Stimulated activated memory B cell treated with anti-CD40 and anti-IgM and Interleukin-4, amounts not matched to agents 10 μg/mL and 1 μg/mL and 100 μg/mL, for 72 hours (primary cell): ENCODE results near the gene ZNF549.
"Not testable (repeated sequence)": the region's sequence is repeated elsewhere in the genome, so short reads cannot be mapped to it uniquely, and the experiment has no call there.

Source experiments
- ATAC-seq: fragments of 150-1000 bp; cut with Tn5 transposase; 2 replicates; pipeline ENCODE4 v1.10.0; 2021
- H3K27ac Mint-ChIP-seq: one replicate; pipeline ENCODE4 v1.8.0; 2022; ENCODE audit warnings: mild to moderate bottlenecking, mixed read lengths
- H3K27me3 Mint-ChIP-seq: one replicate; pipeline ENCODE4 v1.8.0; 2022; ENCODE audit warnings: mixed read lengths
- H3K36me3 Mint-ChIP-seq: one replicate; pipeline ENCODE4 v1.8.0; 2022; ENCODE audit warnings: mixed read lengths
- H3K4me1 Mint-ChIP-seq: one replicate; pipeline ENCODE4 v1.8.0; 2022; ENCODE audit warnings: mixed read lengths
- H3K4me3 Mint-ChIP-seq: one replicate; pipeline ENCODE4 v1.8.0; 2022; ENCODE audit warnings: mild to moderate bottlenecking, moderate library complexity, mixed read lengths
- H3K9me3 Mint-ChIP-seq: one replicate; pipeline ENCODE4 v1.8.0; 2022; ENCODE audit warnings: mixed read lengths

Gene ZNF549

DNA sequence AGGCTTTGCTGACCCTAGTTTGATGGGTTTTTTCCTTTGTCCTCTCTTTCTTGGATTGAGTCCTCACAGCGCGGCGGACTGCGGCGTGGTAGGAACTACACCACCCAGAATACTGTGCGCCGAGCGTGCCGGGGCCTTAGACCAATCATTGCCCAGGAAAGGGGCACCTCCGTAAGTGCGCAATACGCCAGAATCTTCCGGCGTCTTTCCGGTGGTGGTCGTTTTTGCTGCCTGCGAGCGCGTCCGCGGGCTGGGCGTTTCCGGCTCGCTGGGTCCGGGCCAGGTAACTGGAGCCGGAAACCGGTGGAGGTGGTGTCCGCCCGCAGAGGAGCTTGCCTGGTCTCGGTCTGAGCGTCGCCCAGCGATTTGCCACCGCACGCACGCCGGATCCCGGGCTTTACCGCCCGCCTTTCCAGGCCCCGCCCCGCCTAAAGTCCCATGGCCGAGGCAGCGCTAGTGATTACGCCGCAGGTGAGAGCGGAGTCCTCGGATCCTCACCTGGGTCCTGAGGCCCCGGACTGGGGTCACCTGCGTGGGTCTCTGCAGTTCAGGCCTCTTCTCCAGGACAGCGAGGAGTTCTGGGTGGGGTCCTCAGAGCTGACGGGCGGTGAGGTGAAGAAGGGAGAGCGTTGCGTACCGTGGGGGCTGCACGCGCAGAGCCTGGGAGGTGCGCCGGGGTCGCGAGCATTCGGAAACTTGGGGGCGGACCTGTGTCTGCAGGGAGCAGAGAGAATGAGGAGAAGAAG lies at the start of gene ZNF549:
Gene ZNF549, plus strand, starts transcription at position 221 of the 746 bp plus-strand sequence. Its CDS starts 218 bp downstream, at position 439.
- no peaks in the 10 kb centered on the region for H3K27me3 Mint-ChIP-seq
- H3K36me3 Mint-ChIP-seq: peaks cover 44% of the 10 kb centered on the region
- peak within 1 kb of the TSS; percentile 97 for H3K27ac Mint-ChIP-seq
- peak within 1 kb of the TSS; percentile 97 for H3K4me3 Mint-ChIP-seq
- ATAC-seq: peak; percentile 100
- H3K9me3 Mint-ChIP-seq: peaks cover 10% of the 10 kb centered on the region
- peaks cover 25% of the 10 kb centered on the region for H3K4me1 Mint-ChIP-seq

DNA sequence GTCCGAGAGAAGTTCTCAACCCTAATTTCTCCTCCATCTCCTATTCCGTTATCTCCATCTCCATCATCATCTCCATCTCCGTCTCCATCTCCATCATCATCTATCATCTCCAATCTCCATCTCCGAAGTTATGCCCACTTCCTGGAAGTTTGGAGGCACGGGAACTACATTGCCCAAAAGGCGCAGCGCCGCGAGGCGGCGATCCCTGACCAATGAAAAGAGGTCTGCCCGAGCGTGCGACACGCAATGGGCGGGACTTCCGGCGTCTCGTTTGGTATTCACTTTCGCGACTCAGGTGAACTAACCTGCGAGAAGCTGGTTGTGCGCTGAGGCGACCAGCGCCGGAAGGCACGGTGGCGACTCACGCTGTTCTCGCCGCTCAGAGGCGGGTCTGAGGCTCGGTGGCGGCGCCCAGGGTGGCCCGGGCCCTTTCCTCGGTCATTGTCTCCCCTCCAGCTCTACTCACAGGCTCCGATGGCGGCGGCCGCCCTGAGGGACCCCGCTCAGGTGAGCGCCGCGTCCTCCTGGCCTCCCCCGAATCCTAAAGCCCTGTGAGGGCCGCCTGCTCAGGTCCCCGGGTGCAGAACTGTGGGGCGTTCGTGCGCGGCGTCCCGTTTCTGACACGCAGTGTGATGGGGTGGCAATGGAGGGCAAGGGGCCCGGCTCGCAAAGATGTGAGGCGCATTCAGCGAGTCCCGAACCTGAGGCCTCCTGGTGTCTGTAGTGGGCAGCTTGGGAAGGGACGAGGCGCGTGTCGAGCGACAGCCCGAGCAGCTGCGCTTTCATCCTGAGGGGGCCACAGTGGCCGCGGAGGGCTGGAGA lies 39.5 kb upstream of the ZNF549 start, which contains the start of gene ZNF419:
Gene ZNF419, plus strand, starts transcription at position 274 of the 822 bp plus-strand sequence. Its CDS starts 201 bp downstream, at position 475.
- Mint-ChIP-seq H3K4me1 (peaks cover 17% of the 10 kb centered on the region), H3K27ac (peak within 1 kb of the TSS; percentile 57), H3K4me3 (peak within 1 kb of the TSS; percentile 73), H3K36me3 (peaks cover 35% of the 10 kb centered on the region), H3K9me3 (peaks cover 22% of the 10 kb centered on the region)
- H3K27me3 Mint-ChIP-seq: not testable (repeated sequence)
- peak; percentile 99 for ATAC-seq

DNA sequence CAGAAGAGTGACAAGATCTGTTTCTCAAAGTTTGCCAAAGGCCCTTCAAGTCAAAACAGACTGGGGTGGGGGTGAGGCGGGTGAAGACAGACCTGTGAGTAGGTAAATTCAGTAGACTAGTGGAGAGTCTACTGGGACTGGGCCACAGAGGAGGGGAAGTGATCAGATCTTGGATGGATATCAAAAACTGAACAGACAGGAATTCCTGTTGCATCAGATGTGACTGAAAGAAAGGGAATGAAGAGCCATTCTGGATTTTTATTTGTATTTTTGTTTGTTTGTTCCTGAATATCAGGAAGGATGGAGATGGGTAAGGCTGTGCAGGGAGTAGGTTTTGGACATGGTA lies 38.9 kb upstream of the ZNF549 start:
- not testable (repeated sequence) for ATAC-seq, H3K27me3 Mint-ChIP-seq
- Mint-ChIP-seq H3K4me3 (peak overlapping the region; percentile 60), H3K27ac (peak overlapping the region; percentile 57), H3K4me1 (peaks cover 17% of the 10 kb centered on the region), H3K36me3 (peaks cover 41% of the 10 kb centered on the region), H3K9me3 (peaks cover 25% of the 10 kb centered on the region)

DNA sequence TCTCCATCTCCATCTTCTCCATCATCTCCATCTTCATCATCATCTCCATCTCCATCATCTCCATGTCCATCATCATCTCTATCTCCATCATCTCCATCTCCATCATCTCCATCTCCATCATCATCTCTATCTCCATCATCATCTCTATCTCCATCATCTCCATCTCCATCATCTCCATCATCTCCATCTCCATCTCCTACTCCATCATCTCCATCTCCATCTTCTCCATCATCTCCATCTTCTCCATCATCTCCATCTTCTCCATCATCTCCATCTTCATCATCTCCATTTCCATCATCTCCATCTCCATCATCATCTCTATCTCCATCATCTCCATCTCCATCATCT lies 27.9 kb upstream of the ZNF549 start:
- Mint-ChIP-seq H3K4me3 (peak overlapping the region; percentile 51), H3K36me3 (peaks cover 54% of the 10 kb centered on the region), H3K9me3 (peaks cover 26% of the 10 kb centered on the region), H3K27ac (peak overlapping the region; percentile 26), H3K4me1 (peaks cover 40% of the 10 kb centered on the region)
- H3K27me3 Mint-ChIP-seq, ATAC-seq: not testable (repeated sequence)

DNA sequence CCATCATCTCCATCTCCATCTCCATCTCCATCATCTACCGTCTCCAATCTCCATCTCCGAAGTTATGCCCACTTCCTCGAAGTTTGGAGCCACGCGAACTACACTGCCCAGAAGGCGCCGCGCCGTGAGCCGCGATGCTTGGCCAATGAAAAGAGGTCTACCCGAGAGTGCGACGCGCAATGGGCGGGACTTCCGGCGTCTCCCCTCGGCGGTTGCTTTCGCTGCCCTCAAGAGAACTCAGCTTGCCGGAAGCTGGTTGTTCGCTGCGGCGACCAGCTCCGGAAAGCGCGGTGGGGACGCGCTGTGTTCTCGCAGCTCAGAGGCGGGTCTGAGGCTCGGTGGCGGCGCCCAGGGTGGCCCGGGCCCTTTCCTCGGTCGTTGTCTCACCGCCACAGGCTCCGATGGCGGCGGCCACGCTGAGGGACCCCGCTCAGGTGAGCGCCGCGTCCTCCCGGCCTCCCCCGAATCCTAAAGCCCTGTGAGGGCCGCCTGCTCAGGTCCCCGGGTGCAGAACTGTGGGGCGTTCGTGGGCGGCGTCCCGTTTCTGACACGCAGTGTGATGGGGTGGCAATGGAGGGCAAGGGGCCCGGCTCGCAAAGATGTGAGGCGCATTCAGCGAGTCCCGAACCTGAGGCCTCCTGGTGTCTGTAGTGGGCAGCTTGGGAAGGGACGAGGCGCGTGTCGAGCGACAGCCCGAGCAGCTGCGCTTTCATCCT lies 27.3 kb upstream of the ZNF549 start, which contains the start of gene ZNF773:
Gene ZNF773, plus strand, starts transcription at position 259 of the 716 bp plus-strand sequence. Its CDS starts 143 bp downstream, at position 402.
- not testable (repeated sequence) for H3K27me3 Mint-ChIP-seq
- peak; percentile 100 for ATAC-seq
- H3K27ac Mint-ChIP-seq: peak within 1 kb of the TSS; percentile 26
- peaks cover 41% of the 10 kb centered on the region for H3K4me1 Mint-ChIP-seq
- H3K4me3 Mint-ChIP-seq: peak within 1 kb of the TSS; percentile 51
- H3K36me3 Mint-ChIP-seq: peaks cover 54% of the 10 kb centered on the region
- H3K9me3 Mint-ChIP-seq: peaks cover 25% of the 10 kb centered on the region

DNA sequence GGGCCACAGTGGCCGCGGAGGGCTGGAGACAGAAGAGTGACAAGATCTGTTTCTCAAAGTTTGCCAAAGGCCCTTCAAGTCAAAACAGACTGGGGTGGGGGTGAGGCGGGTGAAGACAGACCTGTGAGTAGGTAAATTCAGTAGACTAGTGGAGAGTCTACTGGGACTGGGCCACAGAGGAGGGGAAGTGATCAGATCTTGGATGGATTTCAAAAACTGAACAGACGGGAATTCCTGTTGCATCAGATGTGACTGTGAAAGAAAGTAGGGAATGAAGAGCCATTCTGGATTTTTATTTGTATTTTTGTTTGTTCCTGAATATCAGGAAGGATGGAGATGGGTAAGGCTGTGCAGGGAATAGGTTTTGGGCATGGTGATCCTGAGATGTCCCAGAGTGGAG lies 26.8 kb upstream of the ZNF549 start:
- H3K4me1 Mint-ChIP-seq: peaks cover 41% of the 10 kb centered on the region
- not testable (repeated sequence) for H3K27me3 Mint-ChIP-seq, ATAC-seq
- H3K27ac Mint-ChIP-seq: peak overlapping the region; percentile 26
- H3K9me3 Mint-ChIP-seq: peaks cover 25% of the 10 kb centered on the region
- peaks cover 55% of the 10 kb centered on the region for H3K36me3 Mint-ChIP-seq
- H3K4me3 Mint-ChIP-seq: peak overlapping the region; percentile 51

DNA sequence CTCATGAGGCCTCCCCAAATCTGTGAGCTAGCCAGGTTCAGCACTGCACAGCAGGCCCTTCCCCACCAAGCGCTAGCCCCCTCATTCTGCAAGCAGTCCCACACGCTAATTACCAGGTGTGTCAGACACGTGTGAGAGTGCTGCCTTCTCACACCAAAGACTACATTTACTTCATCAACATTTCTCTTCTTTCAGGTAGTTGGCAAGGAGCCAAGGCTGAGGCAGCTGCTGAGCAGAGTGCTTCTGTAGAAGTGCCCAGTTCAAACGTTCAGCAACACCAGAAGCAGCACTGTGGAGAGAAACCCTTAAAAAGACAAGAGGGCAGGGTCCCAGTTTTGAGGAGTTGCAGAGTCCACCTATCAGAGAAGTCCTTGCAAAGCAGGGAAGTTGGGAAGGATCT lies 21.0 kb upstream of the ZNF549 start:
- Mint-ChIP-seq H3K4me3 (no peak overlapping the region), H3K36me3 (peaks cover 91% of the 10 kb centered on the region), H3K9me3 (peaks cover 27% of the 10 kb centered on the region), H3K4me1 (peaks cover 23% of the 10 kb centered on the region), H3K27ac (no peak overlapping the region), H3K27me3 (no peaks in the 10 kb centered on the region)
- no peak for ATAC-seq

DNA sequence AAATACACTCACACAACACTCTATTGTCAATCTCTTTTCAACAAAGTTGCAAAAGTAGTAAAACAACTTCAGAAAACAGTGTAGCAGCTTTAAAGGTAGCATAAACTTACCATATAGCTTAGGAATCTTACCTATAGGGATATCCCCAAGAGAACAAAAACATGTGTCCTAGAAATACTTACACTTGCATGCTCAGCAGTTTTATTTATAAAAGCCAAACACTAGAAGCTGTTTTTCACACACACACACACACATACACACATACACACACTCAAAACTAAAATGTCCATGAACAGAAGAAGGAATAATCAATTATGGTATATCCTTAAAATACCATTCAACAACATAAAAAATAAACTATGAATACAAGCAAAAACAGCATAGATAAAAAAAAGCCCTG lies 15.7 kb upstream of the ZNF549 start:
- no peak for ATAC-seq
- no peak overlapping the region for H3K4me3 Mint-ChIP-seq
- H3K27me3 Mint-ChIP-seq: no peaks in the 10 kb centered on the region
- H3K27ac Mint-ChIP-seq: no peak overlapping the region
- peaks cover 88% of the 10 kb centered on the region for H3K36me3 Mint-ChIP-seq
- no peaks in the 10 kb centered on the region for H3K4me1 Mint-ChIP-seq
- peaks cover 31% of the 10 kb centered on the region for H3K9me3 Mint-ChIP-seq

DNA sequence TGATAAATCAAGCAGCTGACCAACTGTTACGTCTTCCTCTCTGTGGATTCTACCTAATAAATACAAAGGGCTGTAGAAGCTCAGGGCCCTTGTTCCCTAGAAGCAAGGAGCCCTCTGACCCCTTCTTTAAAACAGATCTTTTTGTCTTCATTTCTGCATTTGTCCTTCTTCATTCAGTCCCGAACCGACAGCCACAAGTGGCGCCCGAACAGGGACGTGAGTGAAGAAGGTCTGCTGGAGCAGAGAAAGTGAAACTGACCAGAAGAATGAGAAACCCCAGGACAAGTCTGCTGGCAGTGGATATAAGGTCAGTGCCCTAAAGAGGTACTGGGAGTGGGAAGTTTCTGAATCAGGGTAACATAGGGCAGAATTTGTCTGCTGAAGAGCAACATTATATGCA lies 14.3 kb upstream of the ZNF549 start:
- H3K9me3 Mint-ChIP-seq: peaks cover 31% of the 10 kb centered on the region
- H3K27ac Mint-ChIP-seq: no peak overlapping the region
- no peak overlapping the region for H3K4me3 Mint-ChIP-seq
- no peaks in the 10 kb centered on the region for H3K27me3 Mint-ChIP-seq
- no peaks in the 10 kb centered on the region for H3K4me1 Mint-ChIP-seq
- no peak for ATAC-seq
- peaks cover 88% of the 10 kb centered on the region for H3K36me3 Mint-ChIP-seq

DNA sequence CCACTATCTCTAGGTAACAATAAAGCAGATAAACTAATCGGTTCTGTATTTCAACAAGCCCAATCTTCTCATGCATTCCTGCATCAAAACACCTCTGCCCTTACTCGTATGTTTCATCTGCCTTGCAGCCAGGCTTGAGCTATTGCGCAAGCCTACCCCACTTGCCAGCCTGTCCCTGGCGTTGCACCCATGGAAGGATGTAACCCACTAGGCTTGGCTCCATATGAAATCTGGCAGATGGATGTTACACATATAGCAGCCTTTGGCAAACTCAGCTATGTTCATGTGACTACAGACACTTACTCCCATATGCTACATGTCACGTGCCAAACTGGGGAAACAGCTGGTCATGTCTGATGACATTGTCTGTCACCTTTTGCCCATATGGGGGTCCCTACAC lies 11.9 kb upstream of the ZNF549 start:
- no peak for ATAC-seq
- Mint-ChIP-seq H3K36me3 (peaks cover 79% of the 10 kb centered on the region), H3K4me3 (no peak overlapping the region), H3K4me1 (no peaks in the 10 kb centered on the region), H3K9me3 (peaks cover 27% of the 10 kb centered on the region), H3K27ac (no peak overlapping the region), H3K27me3 (no peaks in the 10 kb centered on the region)

DNA sequence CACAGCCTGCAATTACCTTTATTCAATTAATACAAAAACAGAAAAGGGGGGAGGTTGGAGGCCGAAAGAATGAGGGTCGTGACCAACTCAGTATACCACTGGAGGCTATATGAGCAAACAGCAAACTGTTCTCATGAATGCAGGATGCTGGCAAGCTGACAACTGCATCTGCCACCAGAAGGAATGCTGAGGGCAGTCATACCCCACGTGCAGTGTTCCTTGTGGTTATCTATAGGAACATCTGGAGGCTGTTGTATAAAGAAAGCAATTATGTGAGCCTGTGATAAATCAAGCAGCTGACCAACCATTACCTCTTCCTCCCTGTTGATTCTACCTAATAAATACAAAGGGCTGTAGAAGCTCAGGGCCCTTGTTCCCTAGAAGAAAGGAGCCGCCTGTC lies 9.1 kb upstream of the ZNF549 start:
- H3K9me3 Mint-ChIP-seq: peaks cover 17% of the 10 kb centered on the region
- H3K4me1 Mint-ChIP-seq, ATAC-seq, H3K27me3 Mint-ChIP-seq, H3K27ac Mint-ChIP-seq, H3K4me3 Mint-ChIP-seq: not testable (repeated sequence)
- peaks cover 69% of the 10 kb centered on the region for H3K36me3 Mint-ChIP-seq

DNA sequence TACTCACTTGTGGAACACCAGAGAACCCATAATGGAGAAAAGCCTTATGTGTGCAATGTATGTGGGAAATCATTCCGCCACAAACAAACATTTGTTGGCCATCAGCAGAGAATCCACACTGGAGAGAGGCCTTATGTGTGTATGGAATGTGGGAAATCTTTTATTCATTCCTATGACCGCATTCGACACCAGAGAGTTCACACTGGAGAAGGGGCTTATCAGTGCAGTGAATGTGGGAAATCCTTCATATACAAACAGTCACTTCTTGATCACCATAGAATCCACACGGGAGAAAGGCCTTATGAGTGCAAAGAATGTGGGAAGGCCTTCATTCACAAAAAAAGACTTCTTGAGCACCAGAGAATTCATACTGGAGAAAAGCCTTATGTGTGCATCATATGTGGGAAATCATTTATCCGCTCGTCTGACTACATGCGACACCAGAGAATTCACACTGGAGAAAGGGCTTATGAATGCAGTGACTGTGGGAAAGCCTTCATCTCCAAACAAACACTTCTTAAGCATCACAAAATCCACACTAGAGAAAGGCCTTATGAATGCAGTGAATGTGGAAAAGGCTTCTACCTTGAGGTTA lies 10.9 kb downstream of the ZNF549 start:
- Mint-ChIP-seq H3K27me3 (no peaks in the 10 kb centered on the region), H3K4me1 (no peaks in the 10 kb centered on the region), H3K27ac (no peak overlapping the region), H3K9me3 (peaks cover 53% of the 10 kb centered on the region), H3K4me3 (no peak overlapping the region), H3K36me3 (peaks cover 98% of the 10 kb centered on the region)
- ATAC-seq: no peak

DNA sequence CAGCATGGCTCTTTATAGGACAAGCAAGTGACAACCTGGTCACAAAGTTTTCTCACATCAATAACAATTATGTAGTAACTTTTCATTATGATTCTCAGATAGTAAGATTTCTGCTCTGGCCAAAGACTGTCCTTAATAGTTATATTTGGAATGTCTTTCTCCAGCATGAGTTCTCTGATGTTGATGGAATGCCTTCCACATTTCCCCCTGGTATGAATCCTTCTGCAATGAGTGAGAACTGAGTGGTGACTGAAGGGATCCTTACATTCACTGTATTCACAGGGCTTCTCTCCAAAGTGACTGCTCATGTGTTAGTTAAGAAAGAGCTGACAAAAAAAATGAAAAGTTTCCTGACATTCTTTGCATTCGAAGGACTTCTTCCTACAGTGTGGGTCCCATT lies 19.4 kb downstream of the ZNF549 start:
- H3K4me1 Mint-ChIP-seq: no peaks in the 10 kb centered on the region

DNA sequence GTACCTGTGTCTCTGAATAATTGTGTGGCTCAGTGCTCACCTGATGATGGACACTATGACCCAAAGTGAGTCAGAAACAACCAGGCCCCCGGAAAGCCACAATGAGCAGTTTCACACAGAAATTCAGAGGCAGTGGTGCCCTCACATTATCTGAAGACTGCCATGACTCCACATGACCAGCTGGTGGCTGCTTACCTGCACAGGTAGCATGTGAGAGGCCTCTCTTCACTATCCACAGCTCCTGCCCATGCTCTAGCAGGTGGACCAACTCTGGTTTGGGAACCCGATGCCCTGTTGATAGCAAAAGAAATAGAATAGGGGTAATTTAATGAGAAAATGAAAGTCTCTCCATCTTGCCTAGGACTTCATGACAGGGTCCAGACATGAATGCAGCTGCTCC lies 25.3 kb downstream of the ZNF549 start:
- Mint-ChIP-seq H3K36me3 (peaks cover 98% of the 10 kb centered on the region), H3K27me3 (no peaks in the 10 kb centered on the region), H3K27ac (no peak overlapping the region), H3K4me3 (no peak overlapping the region), H3K9me3 (peaks cover 29% of the 10 kb centered on the region), H3K4me1 (peaks cover 3% of the 10 kb centered on the region)
- no peak for ATAC-seq

More for the DNA sequence above, 19.4 kb downstream of the ZNF549 start:
- H3K9me3 Mint-ChIP-seq: peaks cover 44% of the 10 kb centered on the region
- no peak overlapping the region for H3K27ac Mint-ChIP-seq
- H3K36me3 Mint-ChIP-seq: peaks cover 99% of the 10 kb centered on the region
- no peaks in the 10 kb centered on the region for H3K27me3 Mint-ChIP-seq
- H3K4me3 Mint-ChIP-seq: no peak overlapping the region
- ATAC-seq: no peak

DNA sequence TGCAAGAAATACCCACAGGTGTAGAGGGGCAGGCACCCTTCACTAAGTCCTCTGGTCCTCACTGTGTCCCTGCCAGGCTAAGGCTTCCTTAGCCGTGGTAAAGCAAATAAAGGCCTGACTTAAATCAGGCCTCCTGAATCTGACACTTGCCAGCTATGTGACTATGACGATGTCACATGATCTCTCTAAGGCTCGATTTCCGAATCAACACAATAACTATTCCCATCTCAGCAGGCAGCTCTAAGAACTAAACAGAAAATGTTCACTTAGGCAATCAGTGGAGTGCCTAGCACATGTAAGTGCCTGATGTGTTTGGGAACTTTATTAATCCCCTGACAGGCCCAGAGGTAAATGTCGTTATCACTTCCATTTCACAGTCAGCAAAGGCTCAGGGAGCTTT lies 30.5 kb downstream of the ZNF549 start:
- H3K4me1 Mint-ChIP-seq: peaks cover 32% of the 10 kb centered on the region
- no peaks in the 10 kb centered on the region for H3K27me3 Mint-ChIP-seq
- peaks cover 48% of the 10 kb centered on the region for H3K36me3 Mint-ChIP-seq
- H3K27ac Mint-ChIP-seq: no peak overlapping the region
- no peak overlapping the region for H3K4me3 Mint-ChIP-seq
- peaks cover 4% of the 10 kb centered on the region for H3K9me3 Mint-ChIP-seq
- ATAC-seq: no peak
